Hypothalamus (tissue), 51 donors: ENCODE measurements around the gene TCF4.

Experiments used
- DNase-seq, 51 donors: peaks; one replicate each; lab custom pipeline; 2025; lab: John Stamatoyannopoulos, UW

Gene TCF4

GRCh38 chr18:55400590-55401541, 187.1 kb downstream of the TCF4 start:
- peak in 2 of 51 donors; percentile 43 to 82 for DNase-seq

- DNase-seq = no peak
Measured at GRCh38 chr18:55400081-55400480, 187.9 kb downstream of the TCF4 start.

- DNase-seq = no peak
Measured at GRCh38 chr18:55398858-55399257, 189.1 kb downstream of the TCF4 start.

GRCh38 chr18:55396979-55397378, 191.0 kb downstream of the TCF4 start:
- DNase-seq = no peak

- peak in 2 of 51 donors; percentile 20 to 73 for DNase-seq
Measured at GRCh38 chr18:55396267-55396905, 191.6 kb downstream of the TCF4 start.

GRCh38 chr18:55395799-55396198, 192.2 kb downstream of the TCF4 start:
- DNase-seq = peak in 4 of 51 donors; percentile 19 to 73 (median 24)

GRCh38 chr18:55390898-55391297, 197.1 kb downstream of the TCF4 start:
- no peak for DNase-seq

GRCh38 chr18:55387139-55387984, 200.6 kb downstream of the TCF4 start:
- peak in 2 of 51 donors; percentile 18 to 25 for DNase-seq

- DNase-seq = peak in 1 of 51 donors; percentile 26
Measured at GRCh38 chr18:55386545-55386944, 201.4 kb downstream of the TCF4 start.

- peak in 35 of 51 donors; percentile 7 to 83 (median 50) for DNase-seq
Measured at GRCh38 chr18:55385770-55386169, 202.2 kb downstream of the TCF4 start.

GRCh38 chr18:55384551-55385275, 203.3 kb downstream of the TCF4 start:
- DNase-seq = peak in 16 of 51 donors; percentile 3 to 68 (median 26)

GRCh38 chr18:55384115-55384514, 203.9 kb downstream of the TCF4 start:
- DNase-seq = peak in 1 of 51 donors; percentile 68

GRCh38 chr18:55382277-55382805, 205.7 kb downstream of the TCF4 start:
- no peak for DNase-seq

GRCh38 chr18:55381277-55381676, 206.7 kb downstream of the TCF4 start:
- DNase-seq = no peak

- no peak for DNase-seq
Measured at GRCh38 chr18:55380589-55380988, 207.4 kb downstream of the TCF4 start.

- no peak for DNase-seq
Measured at GRCh38 chr18:55376387-55376786, 211.6 kb downstream of the TCF4 start.

- DNase-seq = no peak
Measured at GRCh38 chr18:55375930-55376329, 212.1 kb downstream of the TCF4 start.

GRCh38 chr18:55374741-55375140, 213.3 kb downstream of the TCF4 start:
- DNase-seq = no peak

- no peak for DNase-seq
Measured at GRCh38 chr18:55372209-55372608, 215.8 kb downstream of the TCF4 start.

GRCh38 chr18:55370936-55371335, 217.1 kb downstream of the TCF4 start:
- no peak for DNase-seq
